IPS-15b (cell line): Measurements from ENCODE around the gene TMEM204.

Experiments
- H3K27me3 ChIP-seq: one replicate; pipeline ENCODE4 v1.6.1; 2013; ENCODE audit warnings: low read length; ENCODE audit not compliant: control insufficient read depth, insufficient read depth
- H3K36me3 ChIP-seq: one replicate; pipeline ENCODE4 v1.6.1; 2013; ENCODE audit warnings: low read length; ENCODE audit not compliant: control insufficient read depth, insufficient read depth
- H3K4me1 ChIP-seq: one replicate; pipeline ENCODE4 v1.6.1; 2013; ENCODE audit warnings: mild to moderate bottlenecking, low read length; ENCODE audit not compliant: control insufficient read depth, insufficient read depth
- H3K4me3 ChIP-seq: one replicate; pipeline ENCODE4 v1.5.1; 2013; ENCODE audit warnings: low read depth, low read length
- H3K9ac ChIP-seq: one replicate; pipeline ENCODE4 v1.6.1; 2013; ENCODE audit warnings: low read depth, mild to moderate bottlenecking, low read length
- H3K9me3 ChIP-seq: one replicate; pipeline ENCODE4 v1.6.1; 2013; ENCODE audit warnings: mild to moderate bottlenecking, low read length; ENCODE audit not compliant: control insufficient read depth, insufficient read depth

TMEM204 gene

GRCh38 chr16:1511662-1512569 lies 21.6 kb upstream of the TMEM204 start:
- H3K9ac ChIP-seq = no peak overlapping the region
- H3K36me3 ChIP-seq = peaks cover 20% of the 10 kb centered on the region
- H3K9me3 ChIP-seq = no peaks in the 10 kb centered on the region
- no peak overlapping the region for H3K4me3 ChIP-seq
- H3K27me3 ChIP-seq = no peaks in the 10 kb centered on the region
- no peaks in the 10 kb centered on the region for H3K4me1 ChIP-seq

- H3K9me3 ChIP-seq = no peaks in the 10 kb centered on the region
- H3K9ac ChIP-seq = no peak overlapping the region
- no peaks in the 10 kb centered on the region for H3K27me3 ChIP-seq
- H3K36me3 ChIP-seq = peaks cover 14% of the 10 kb centered on the region
- no peak overlapping the region for H3K4me3 ChIP-seq
- no peaks in the 10 kb centered on the region for H3K4me1 ChIP-seq
Observed at GRCh38 chr16:1512774-1513173, 20.7 kb upstream of the TMEM204 start.

- no peaks in the 10 kb centered on the region for H3K9me3 ChIP-seq
- no peak overlapping the region for H3K9ac ChIP-seq
- H3K36me3 ChIP-seq = peaks cover 9% of the 10 kb centered on the region
- no peaks in the 10 kb centered on the region for H3K27me3 ChIP-seq
- H3K4me1 ChIP-seq = no peaks in the 10 kb centered on the region
- no peak overlapping the region for H3K4me3 ChIP-seq
Observed at GRCh38 chr16:1514507-1514906, 19.0 kb upstream of the TMEM204 start.

- no peak overlapping the region for H3K9ac ChIP-seq
Observed at GRCh38 chr16:1518626-1519135, 14.8 kb upstream of the TMEM204 start.

GRCh38 chr16:1519831-1520230 lies 13.6 kb upstream of the TMEM204 start:
- peaks cover 3% of the 10 kb centered on the region for H3K36me3 ChIP-seq
- no peaks in the 10 kb centered on the region for H3K4me1 ChIP-seq
- H3K9me3 ChIP-seq = no peaks in the 10 kb centered on the region
- H3K9ac ChIP-seq = no peak overlapping the region
- no peak overlapping the region for H3K4me3 ChIP-seq
- no peaks in the 10 kb centered on the region for H3K27me3 ChIP-seq

More at GRCh38 chr16:1518626-1519135, 14.8 kb upstream of the TMEM204 start:
- no peaks in the 10 kb centered on the region for H3K4me1 ChIP-seq
- peaks cover 3% of the 10 kb centered on the region for H3K36me3 ChIP-seq
- no peaks in the 10 kb centered on the region for H3K9me3 ChIP-seq
- no peaks in the 10 kb centered on the region for H3K27me3 ChIP-seq
- H3K4me3 ChIP-seq = no peak overlapping the region

- no peak overlapping the region for H3K9ac ChIP-seq
- no peak overlapping the region for H3K4me3 ChIP-seq
- H3K36me3 ChIP-seq = peaks cover 3% of the 10 kb centered on the region
- no peaks in the 10 kb centered on the region for H3K4me1 ChIP-seq
- H3K27me3 ChIP-seq = no peaks in the 10 kb centered on the region
- H3K9me3 ChIP-seq = no peaks in the 10 kb centered on the region
Observed at GRCh38 chr16:1520461-1520860, 13.0 kb upstream of the TMEM204 start.

- H3K36me3 ChIP-seq = peaks cover 1% of the 10 kb centered on the region
- H3K4me3 ChIP-seq = no peak overlapping the region
- H3K4me1 ChIP-seq = no peaks in the 10 kb centered on the region
- no peak overlapping the region for H3K9ac ChIP-seq
- no peaks in the 10 kb centered on the region for H3K9me3 ChIP-seq
- H3K27me3 ChIP-seq = no peaks in the 10 kb centered on the region
Observed at GRCh38 chr16:1523581-1524245, 9.8 kb upstream of the TMEM204 start.

GRCh38 chr16:1524366-1524765 lies 9.1 kb upstream of the TMEM204 start:
- Histone ChIP-seq H3K4me3 (no peak overlapping the region), H3K4me1 (no peaks in the 10 kb centered on the region), H3K9me3 (no peaks in the 10 kb centered on the region), H3K9ac (no peak overlapping the region), H3K36me3 (no peaks in the 10 kb centered on the region), H3K27me3 (no peaks in the 10 kb centered on the region)

- H3K27me3 ChIP-seq = no peaks in the 10 kb centered on the region
- H3K4me3 ChIP-seq = no peak overlapping the region
- no peaks in the 10 kb centered on the region for H3K4me1 ChIP-seq
Observed at GRCh38 chr16:1525871-1526607, 7.4 kb upstream of the TMEM204 start.

GRCh38 chr16:1526608-1527555 lies 6.6 kb upstream of the TMEM204 start:
- no peaks in the 10 kb centered on the region for H3K36me3 ChIP-seq
- no peaks in the 10 kb centered on the region for H3K27me3 ChIP-seq
- H3K9ac ChIP-seq = no peak overlapping the region
- H3K4me1 ChIP-seq = no peaks in the 10 kb centered on the region
- no peaks in the 10 kb centered on the region for H3K9me3 ChIP-seq
- no peak overlapping the region for H3K4me3 ChIP-seq

More at GRCh38 chr16:1525871-1526607, 7.4 kb upstream of the TMEM204 start:
- no peak overlapping the region for H3K9ac ChIP-seq
- H3K9me3 ChIP-seq = no peaks in the 10 kb centered on the region
- no peaks in the 10 kb centered on the region for H3K36me3 ChIP-seq
